ENCODE measurements around the gene PSD2.

The PSD2 gene

DNA sequence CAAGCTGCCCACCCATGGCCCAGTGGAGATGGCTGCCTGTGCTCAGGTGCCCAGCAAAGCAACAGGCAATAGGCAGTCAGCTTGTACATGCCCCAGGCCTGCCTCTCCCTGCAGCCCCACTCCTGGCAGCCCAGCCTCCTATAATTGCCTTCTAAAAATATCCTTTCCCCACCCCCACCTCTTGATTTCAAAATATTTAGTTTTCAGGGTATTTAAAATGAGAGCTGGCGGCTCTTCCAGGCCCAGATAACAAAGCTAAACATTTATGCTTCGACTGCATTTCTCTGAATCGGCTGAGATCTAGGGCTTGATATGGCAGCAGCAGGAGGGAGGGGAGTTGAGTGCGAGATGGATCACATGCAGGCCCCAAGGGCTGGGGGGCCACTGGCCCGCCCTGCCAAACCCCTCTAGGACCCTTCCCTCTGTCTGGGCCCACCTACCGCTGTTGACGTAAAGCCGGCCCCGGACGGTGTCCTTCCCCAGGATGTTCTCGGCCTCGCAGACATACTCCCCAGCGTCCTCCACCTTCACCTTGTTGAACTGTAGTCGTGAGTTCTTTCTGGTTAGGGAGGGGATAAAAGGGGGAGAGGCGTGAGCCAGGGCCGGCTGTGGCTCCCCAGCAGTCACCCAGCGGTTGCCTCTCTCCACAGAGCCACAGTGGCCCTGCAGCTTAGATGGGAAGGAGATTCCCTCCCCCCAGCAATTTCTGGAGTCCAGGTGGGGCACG lies 85.0 kb downstream of the PSD2 start:
- no peak for DNase-seq (ENCODE audit: low read depth)

GRCh38 chr5:139881143-139881733 lies 85.6 kb downstream of the PSD2 start:
- DNase-seq (ENCODE audit: low read depth): no peak

GRCh38 chr5:139882316-139882715 lies 86.7 kb downstream of the PSD2 start:
- no peak for DNase-seq (ENCODE audit: low read depth)

DNA sequence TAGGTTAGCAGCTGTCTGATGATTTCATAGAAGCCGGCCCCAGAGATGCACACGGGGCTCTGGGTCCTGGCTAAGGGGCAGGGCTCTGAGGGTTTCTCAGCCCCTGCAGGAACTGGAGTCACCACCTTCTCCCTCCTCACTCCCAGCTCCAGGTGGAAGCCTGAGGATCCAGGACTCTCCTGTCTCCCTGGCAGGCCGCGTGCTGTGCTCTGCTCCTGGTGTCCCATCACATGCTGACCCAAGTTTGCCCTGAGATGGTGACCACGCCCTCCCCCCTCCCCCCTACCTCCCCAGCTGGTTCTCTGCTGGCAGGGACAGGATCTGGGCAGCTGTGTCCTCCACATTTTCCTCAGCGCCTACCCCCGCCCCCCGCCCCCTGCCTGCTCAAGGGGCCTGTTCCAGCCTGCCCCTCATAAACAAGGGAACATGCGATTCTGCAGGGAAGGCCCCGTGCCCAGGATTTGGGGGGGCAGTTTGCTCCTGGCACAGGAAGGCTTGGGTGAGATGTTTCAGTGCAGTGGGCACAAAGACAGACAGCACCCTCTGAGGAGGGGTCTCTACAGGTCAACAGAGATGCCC lies 87.4 kb downstream of the PSD2 start:
- no peak for DNase-seq (ENCODE audit: low read depth)

- no peak for DNase-seq (ENCODE audit: low read depth)
These were observed 88.5 kb downstream of the PSD2 start for GRCh38 chr5:139884144-139884543.

DNA sequence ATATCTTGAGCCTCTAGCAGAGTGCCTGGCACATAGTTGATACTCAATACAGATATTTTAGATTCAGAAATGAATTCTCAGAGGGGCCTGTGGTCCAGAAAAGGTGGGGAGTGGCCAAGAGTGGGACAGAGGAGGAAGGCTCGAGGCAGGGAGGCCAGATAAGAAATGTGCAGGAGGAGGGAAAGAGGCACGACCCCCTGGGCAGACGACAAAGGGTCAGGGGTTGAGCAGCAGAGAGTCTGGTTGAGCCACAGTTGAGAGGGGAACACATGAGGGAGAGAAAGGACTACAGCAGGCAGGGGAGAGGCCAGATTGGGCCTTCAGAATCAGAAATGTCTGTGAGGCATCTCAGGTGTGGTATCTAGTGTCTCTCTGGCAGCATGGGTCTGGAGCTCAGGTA lies 89.1 kb downstream of the PSD2 start:
- DNase-seq (ENCODE audit: low read depth): no peak

DNA sequence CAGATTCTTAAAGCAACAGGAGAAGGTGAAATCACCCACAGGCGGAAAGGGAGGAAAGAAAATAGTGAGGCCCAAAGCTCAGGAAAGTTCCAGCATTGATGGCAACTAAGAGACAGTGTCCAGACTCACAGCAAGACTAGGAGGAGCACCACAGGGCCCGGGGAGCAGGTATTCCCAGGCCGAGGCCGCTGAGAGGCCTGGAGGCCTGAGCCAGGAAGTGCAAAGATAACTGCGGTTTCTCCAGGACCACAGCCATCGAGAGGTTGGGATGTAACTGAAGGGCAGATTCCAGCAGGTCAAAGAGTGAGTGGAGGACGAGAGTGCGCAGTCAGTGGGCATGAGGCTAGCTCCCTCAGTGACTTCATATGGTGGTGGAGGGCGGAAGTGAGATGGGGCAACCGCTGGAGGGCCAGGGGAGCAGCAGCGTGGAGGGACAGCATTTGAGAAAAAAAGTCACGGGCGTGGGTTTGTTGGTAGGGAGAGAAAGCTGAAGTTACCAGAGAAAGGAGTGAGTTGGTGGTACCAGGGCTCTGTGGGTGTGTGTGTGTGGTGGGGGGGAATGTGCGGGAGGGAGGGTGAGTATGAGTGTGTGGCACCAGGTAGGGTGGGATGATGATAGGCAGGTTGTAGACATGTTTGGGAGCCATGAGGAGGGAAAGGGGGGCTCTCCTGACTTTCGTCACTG lies 89.7 kb downstream of the PSD2 start:
- DNase-seq (ENCODE audit: low read depth): no peak

GRCh38 chr5:139885857-139886208 lies 90.2 kb downstream of the PSD2 start:
- no peak for DNase-seq (ENCODE audit: low read depth)

- no peak for DNase-seq (ENCODE audit: low read depth)
These were observed 90.6 kb downstream of the PSD2 start for GRCh38 chr5:139886213-139886612.

DNA sequence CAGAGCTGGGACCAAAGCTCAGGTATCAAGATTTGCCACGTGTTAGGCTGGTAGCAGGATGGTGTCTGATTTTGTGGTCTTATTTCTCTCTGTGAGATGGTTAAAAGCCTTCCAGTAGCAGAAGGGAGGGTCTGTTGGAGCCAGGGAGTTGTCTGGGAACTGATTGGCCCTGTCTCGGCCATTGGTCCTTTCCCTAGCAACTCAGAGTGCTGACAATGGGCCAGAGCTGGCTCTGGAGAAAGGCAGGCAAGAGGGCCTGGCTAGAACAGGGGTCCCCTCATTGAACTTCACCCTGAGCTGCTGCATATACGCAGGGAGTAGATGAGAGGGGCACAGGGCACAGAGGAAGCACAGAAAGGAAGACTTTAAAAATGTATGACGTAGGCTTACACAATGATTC lies 92.8 kb downstream of the PSD2 start:
- no peak for DNase-seq (ENCODE audit: low read depth)

DNA sequence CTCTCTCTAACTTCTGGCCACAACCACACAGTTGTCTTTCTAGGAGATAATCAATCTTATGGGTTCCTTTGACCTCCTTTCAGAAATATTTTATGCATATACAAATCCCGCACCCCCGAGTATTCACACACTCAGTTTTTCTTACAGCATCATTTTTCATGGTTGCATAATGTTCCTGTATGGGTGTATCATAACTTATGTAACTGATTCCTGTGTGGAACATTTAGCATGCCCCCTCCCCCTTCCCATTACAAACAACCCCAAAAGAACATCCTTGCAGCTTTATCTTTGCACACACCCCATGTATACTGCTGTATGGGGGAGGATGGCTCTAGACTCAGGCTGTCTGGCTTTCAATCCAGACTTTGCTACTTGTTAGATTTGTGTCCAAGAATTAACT lies 93.8 kb downstream of the PSD2 start:
- DNase-seq (ENCODE audit: low read depth): no peak

DNA sequence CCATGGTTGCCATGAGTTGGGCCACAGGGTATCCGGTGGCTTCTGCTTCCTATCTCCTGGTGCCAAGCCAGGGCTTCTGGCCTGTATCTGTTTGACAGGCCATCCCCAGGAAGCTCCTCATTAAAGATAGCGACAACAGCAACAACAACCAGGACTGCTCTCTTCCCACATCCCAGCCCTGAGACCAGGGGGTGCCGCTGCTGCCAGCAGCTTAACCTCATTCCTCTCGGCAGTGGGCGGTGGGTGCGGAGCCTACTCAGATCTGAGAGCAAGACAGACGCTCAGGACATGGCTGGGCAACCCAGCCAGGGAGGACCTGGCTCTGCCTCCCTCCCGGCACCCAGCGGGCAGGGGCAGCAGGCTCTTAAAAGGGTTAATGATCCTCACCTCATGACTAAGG lies 98.3 kb downstream of the PSD2 start:
- DNase-seq (ENCODE audit: low read depth): no peak
